ENCODE measurements around the gene THSD4.

Gene THSD4

GRCh38 chr15:71239592-71240364 is 124.5 kb downstream of the THSD4 start:
- TF ChIP-seq, protein P1, sequence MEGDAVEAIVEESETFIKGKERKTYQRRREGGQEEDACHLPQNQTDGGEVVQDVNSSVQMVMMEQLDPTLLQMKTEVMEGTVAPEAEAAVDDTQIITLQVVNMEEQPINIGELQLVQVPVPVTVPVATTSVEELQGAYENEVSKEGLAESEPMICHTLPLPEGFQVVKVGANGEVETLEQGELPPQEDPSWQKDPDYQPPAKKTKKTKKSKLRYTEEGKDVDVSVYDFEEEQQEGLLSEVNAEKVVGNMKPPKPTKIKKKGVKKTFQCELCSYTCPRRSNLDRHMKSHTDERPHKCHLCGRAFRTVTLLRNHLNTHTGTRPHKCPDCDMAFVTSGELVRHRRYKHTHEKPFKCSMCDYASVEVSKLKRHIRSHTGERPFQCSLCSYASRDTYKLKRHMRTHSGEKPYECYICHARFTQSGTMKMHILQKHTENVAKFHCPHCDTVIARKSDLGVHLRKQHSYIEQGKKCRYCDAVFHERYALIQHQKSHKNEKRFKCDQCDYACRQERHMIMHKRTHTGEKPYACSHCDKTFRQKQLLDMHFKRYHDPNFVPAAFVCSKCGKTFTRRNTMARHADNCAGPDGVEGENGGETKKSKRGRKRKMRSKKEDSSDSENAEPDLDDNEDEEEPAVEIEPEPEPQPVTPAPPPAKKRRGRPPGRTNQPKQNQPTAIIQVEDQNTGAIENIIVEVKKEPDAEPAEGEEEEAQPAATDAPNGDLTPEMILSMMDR (IDR thresholded peaks at IDR 0.05) = no peak

DNA sequence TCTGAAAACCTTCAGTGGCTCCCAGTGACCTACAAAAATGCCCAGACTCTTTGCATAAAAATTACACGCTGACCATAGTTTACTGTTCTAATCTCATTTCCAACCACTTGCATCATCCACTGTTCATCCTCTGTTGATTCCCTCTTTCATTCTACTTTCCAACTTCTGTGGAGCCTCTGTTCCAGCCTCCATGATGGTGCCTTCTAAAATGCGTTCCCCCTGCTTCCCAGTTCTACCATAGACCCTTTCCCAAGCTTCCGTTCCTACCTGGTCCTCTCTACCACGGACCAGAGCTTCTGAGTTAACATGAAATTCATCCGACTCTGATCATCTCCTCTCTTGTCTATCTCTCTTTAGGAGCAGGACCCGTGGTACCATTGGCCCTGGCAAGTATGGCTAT is 127.0 kb downstream of the THSD4 start:
- TF ChIP-seq, protein P1 (IDR thresholded peaks at IDR 0.05) = no peak

DNA sequence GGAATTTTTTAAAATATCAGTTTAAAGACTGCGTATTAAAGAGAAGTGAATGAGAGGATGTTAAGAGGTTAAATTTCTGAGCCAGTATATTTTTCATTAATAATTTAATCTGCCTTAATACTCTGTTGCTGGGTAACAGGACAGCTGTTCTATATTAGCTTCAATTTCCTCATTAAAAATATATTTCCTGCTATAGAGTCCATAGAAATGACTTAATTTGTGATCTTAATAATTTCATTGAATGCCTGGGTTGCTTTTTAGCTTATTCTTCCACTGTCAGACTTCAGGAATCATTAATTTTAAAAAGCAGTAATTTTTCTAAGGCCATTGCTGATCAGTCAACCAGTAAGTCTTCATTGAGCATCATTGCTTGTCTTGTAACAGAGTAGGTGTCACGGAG is 129.0 kb downstream of the THSD4 start:
- TF ChIP-seq, protein P1 (IDR thresholded peaks at IDR 0.05) = no peak

- TF ChIP-seq, protein P1 (IDR thresholded peaks at IDR 0.05) = no peak
These were observed 130.3 kb downstream of the THSD4 start for GRCh38 chr15:71245588-71245987.

- TF ChIP-seq, protein P1 (IDR thresholded peaks at IDR 0.05) = no peak
These were observed 133.1 kb downstream of the THSD4 start for GRCh38 chr15:71248386-71248785.

DNA sequence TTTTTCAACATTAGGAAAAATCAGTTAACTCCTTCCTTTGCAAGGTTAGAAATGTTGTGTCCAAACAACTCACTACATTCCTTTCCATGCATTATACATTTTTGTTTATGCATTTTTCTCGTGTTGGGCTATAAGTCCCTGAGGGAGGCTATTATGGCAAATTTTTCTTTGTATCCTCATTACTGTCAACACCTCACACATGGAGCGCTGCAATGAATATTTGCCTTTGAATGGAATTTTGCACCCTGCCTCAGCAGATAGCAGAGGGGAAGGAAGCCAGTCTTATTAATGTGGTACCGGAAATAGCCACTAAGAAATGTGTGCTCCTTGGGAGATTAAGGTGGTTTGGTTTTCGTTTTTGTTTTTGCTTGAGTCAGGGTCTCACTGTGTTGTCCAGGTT is 134.7 kb downstream of the THSD4 start:
- TF ChIP-seq, protein P1 (IDR thresholded peaks at IDR 0.05) = no peak

GRCh38 chr15:71250936-71251583 is 135.8 kb downstream of the THSD4 start:
- TF ChIP-seq, protein P1 (IDR thresholded peaks at IDR 0.05) = no peak

Measured in LNCAP (cell line).